CD4-positive, alpha-beta T cell (primary cell): ENCODE measurements around the gene CD4. TPM values are rescaled to one million over a fixed set of nuclear protein-coding genes. Genes with fewer than 3 reads are reported as not detected.
A peak's percentile ranks its signal among the peaks of the same experiment; 100 is the strongest.

Experiments used
- ATAC-seq: fragments of 200-7000 bp; cut with Tn5 transposase; one replicate; pipeline ENCODE4 v1.10.0; 2022; ENCODE audit warnings: mild to moderate bottlenecking; ENCODE audit not compliant: poor library complexity
- CTCF ChIA-PET: fragments of 350-600 bp; sonication (Branson Sonifier 250); formaldehyde crosslinking; loops from one replicate; lab custom pipeline; 2021; ENCODE audit warnings: antibody characterized with exemption, inconsistent platforms; lab: Charles Lee
- POLR2A ChIA-PET: fragments of 350-600 bp; sonication (Branson Sonifier 250); formaldehyde crosslinking; loops from one replicate; lab custom pipeline; 2021; ENCODE audit warnings: antibody characterized with exemption, inconsistent platforms; lab: Charles Lee
- DNase-seq, 14 experiments: peaks; one replicate each; pipeline ENCODE4 v3.0.0-alpha.2; 2013 to 2020; ENCODE audit warnings: mixed read lengths in 2 of 14
- H3K27ac ChIP-seq, 2 donors: one replicate each; pipeline versions ENCODE4 v1.5.1 to v1.7.0; 2013; ENCODE audit warnings: low read length in 2 of 2, low read depth in 1 of 2, mild to moderate bottlenecking in 1 of 2
- H3K27me3 ChIP-seq, 2 experiments: 1 replicate in 1 of 2; 2 replicates in 1 of 2; pipeline versions ENCODE4 v1.6.1 to v1.7.0; 2013; ENCODE audit warnings: low read length in 2 of 2, control low read depth in 1 of 2, mild to moderate bottlenecking in 1 of 2, moderate library complexity in 1 of 2; ENCODE audit not compliant: insufficient read depth in 2 of 2, control insufficient read depth in 1 of 2
- H3K36me3 ChIP-seq: one replicate; pipeline ENCODE4 v1.6.1; 2013; ENCODE audit warnings: low read length, control low read depth; ENCODE audit not compliant: insufficient read depth
- H3K4me1 ChIP-seq: one replicate; pipeline ENCODE4 v1.6.1; 2013; ENCODE audit warnings: low read length, control low read depth; ENCODE audit not compliant: insufficient read depth
- H3K4me3 ChIP-seq: one replicate; pipeline ENCODE4 v1.5.1; 2013; ENCODE audit warnings: mild to moderate bottlenecking, low read length, moderate library complexity
- H3K9me3 ChIP-seq, 2 experiments: 1 replicate in 1 of 2; 2 replicates in 1 of 2; pipeline versions ENCODE4 v1.6.1 to v1.7.0; 2013; ENCODE audit warnings: low read length in 2 of 2, mild to moderate bottlenecking in 2 of 2, control low read depth in 1 of 2, moderate library complexity in 1 of 2; ENCODE audit not compliant: control insufficient read depth in 1 of 2, insufficient read depth in 1 of 2
- H3K27ac Mint-ChIP-seq: one replicate; pipeline ENCODE4 v1.8.0; 2020; ENCODE audit warnings: mixed read lengths
- H3K27me3 Mint-ChIP-seq: one replicate; pipeline ENCODE4 v1.8.0; 2021; ENCODE audit warnings: mixed read lengths
- H3K36me3 Mint-ChIP-seq: one replicate; pipeline ENCODE4 v1.8.0; 2021; ENCODE audit warnings: low read depth, mixed read lengths
- H3K4me1 Mint-ChIP-seq: one replicate; pipeline ENCODE4 v1.8.0; 2021; ENCODE audit warnings: low read depth, mixed read lengths
- H3K4me3 Mint-ChIP-seq: one replicate; pipeline ENCODE4 v1.8.0; 2020; ENCODE audit warnings: mild to moderate bottlenecking, mixed read lengths
- H3K9me3 Mint-ChIP-seq: one replicate; pipeline ENCODE4 v1.8.0; 2020; ENCODE audit warnings: mixed read lengths
- CTCF ChIP-seq: fragments of 200-600 bp; IDR thresholded peaks from one replicate; pipeline ENCODE4 v1.8.0; 2022; ENCODE audit warnings: antibody characterized with exemption, mild to moderate bottlenecking
- intact Hi-C, 2 experiments: fragments of 100-400 bp; cut with DNase I in 1 of 2; cut with micrococcal nuclease in 1 of 2; formaldehyde crosslinking; loops; one replicate each; pipeline versions ENCODE4 v1.15.1 to v1.9.0; 2023 to 2025; cut with DNase I, micrococcal nuclease
- total RNA-seq, 174 experiments: library from RNA in 2 of 174; stranded (reverse) in 2 of 174; gene quantifications; one replicate each; pipeline ENCODE4 v1.2.3 and lab custom pipeline; 2021 to 2026

The CD4 gene
- total RNA-seq, 2 experiments from 2014 or later = 134 to 136 TPM

GRCh38 chr12:6775185-6776174, 13.8 kb upstream of the CD4 start:
- peaks cover 40% of the 10 kb centered on the region for H3K27me3 Mint-ChIP-seq
- no peak overlapping the region for H3K27ac ChIP-seq
- H3K36me3 Mint-ChIP-seq = no peaks in the 10 kb centered on the region
- H3K27me3 ChIP-seq = peaks cover 8 to 17% of the 10 kb centered on the region in 2 experiments
- CTCF ChIA-PET = interaction anchor here (0.9 to 2.2 kb wide), 3 partner anchors 9 to 16 kb away, joined by 3 to 11 read pairs (median 4); partner anchors contain the start of gene PTMS
- H3K36me3 ChIP-seq = no peaks in the 10 kb centered on the region
- no peak for ATAC-seq
- intact Hi-C loops = no loop called here
- TF ChIP-seq CTCF = no peak
- H3K4me3 ChIP-seq = no peak overlapping the region
- H3K9me3 Mint-ChIP-seq = no peaks in the 10 kb centered on the region
- H3K9me3 ChIP-seq = no peaks in the 10 kb centered on the region
- POLR2A ChIA-PET = interaction anchor here (0.8 to 4.0 kb wide), 4 partner anchors 8 to 169 kb away, joined by 3 to 15 read pairs (median 4); partner anchors contain the start of gene CD4
- H3K4me1 ChIP-seq = peaks cover 75% of the 10 kb centered on the region
- peaks cover 66% of the 10 kb centered on the region for H3K4me1 Mint-ChIP-seq
- peak overlapping the region; percentile 70 for H3K27ac Mint-ChIP-seq
- peak overlapping the region; percentile 86 for H3K4me3 Mint-ChIP-seq
- peak in 1 of 14 experiments; percentile 49 for DNase-seq

GRCh38 chr12:6777386-6777785, 11.9 kb upstream of the CD4 start:
- Mint-ChIP-seq H3K27ac (no peak overlapping the region), H3K9me3 (no peaks in the 10 kb centered on the region), H3K4me1 (peaks cover 56% of the 10 kb centered on the region), H3K4me3 (no peak overlapping the region), H3K27me3 (peaks cover 27% of the 10 kb centered on the region), H3K36me3 (no peaks in the 10 kb centered on the region)
- ChIA-PET CTCF (interaction anchor here (0.7 to 2.5 kb wide), 3 partner anchors 11 to 24 kb away, joined by 3 to 17 read pairs (median 11); partner anchors contain the start of genes MLF2 and PTMS), POLR2A (interaction anchor here (1.7 to 3.7 kb wide), 3 partner anchors 11 to 24 kb away, joined by 7 to 24 read pairs (median 9); partner anchors contain the start of genes CD4, MLF2 and PTMS)
- peaks cover 68% of the 10 kb centered on the region for H3K4me1 ChIP-seq
- no peaks in the 10 kb centered on the region for H3K36me3 ChIP-seq
- H3K4me3 ChIP-seq = no peak overlapping the region
- no peak overlapping the region for H3K27ac ChIP-seq
- TF ChIP-seq CTCF = no peak
- intact Hi-C loops = no loop called here
- no peak for DNase-seq
- no peaks in the 10 kb centered on the region for H3K9me3 ChIP-seq
- H3K27me3 ChIP-seq = peaks cover 8 to 16% of the 10 kb centered on the region in 2 experiments
- ATAC-seq = no peak

GRCh38 chr12:6778217-6778573, 11.1 kb upstream of the CD4 start:
- no peaks in the 10 kb centered on the region for H3K36me3 Mint-ChIP-seq
- H3K4me3 ChIP-seq = peak overlapping the region; percentile 59
- peak overlapping the region; percentile 77 for H3K27ac Mint-ChIP-seq
- H3K27me3 Mint-ChIP-seq = peaks cover 22% of the 10 kb centered on the region
- no peaks in the 10 kb centered on the region for H3K9me3 ChIP-seq
- no peak overlapping the region for H3K27ac ChIP-seq
- no peaks in the 10 kb centered on the region for H3K36me3 ChIP-seq
- H3K4me3 Mint-ChIP-seq = peak overlapping the region; percentile 85
- no peak for TF ChIP-seq CTCF
- H3K9me3 Mint-ChIP-seq = no peaks in the 10 kb centered on the region
- peaks cover 1 to 10% of the 10 kb centered on the region in 2 experiments for H3K27me3 ChIP-seq
- DNase-seq (no peak), ATAC-seq (no peak)
- POLR2A ChIA-PET = interaction anchor here (0.7 to 3.7 kb wide), 6 partner anchors 11 to 74 kb away, joined by 3 to 24 read pairs (median 7); partner anchors contain the start of genes CD4, COPS7A, MLF2 and PTMS
- peaks cover 55% of the 10 kb centered on the region for H3K4me1 Mint-ChIP-seq
- H3K4me1 ChIP-seq = peaks cover 68% of the 10 kb centered on the region
- intact Hi-C loops = loop anchor here (1.0 to 2.0 kb wide), 2 partner anchors 25 to 161 kb away; partner anchors contain the start of gene MLF2 (in 1 of the 2)
- CTCF ChIA-PET = interaction anchor here (0.6 to 2.5 kb wide), 6 partner anchors 12 to 95 kb away, joined by 3 to 17 read pairs (median 4); partner anchors contain the start of genes MLF2, PTMS and SPSB2
